GM23248 (cell line): ENCODE measurements around the gene NDUFAB1. TPM values are rescaled to one million over a fixed set of nuclear protein-coding genes. Genes with fewer than 3 reads are reported as not detected.

Experiments used
- DNase-seq: peaks from one replicate; pipeline ENCODE4 v3.0.0-alpha.2; 2015
- H2AFZ ChIP-seq: fragments of 200-600 bp; sonication (generic); 2 replicates; pipeline ENCODE4 v1.6.1; 2016; ENCODE audit warnings: antibody characterized with exemption
- H3F3A ChIP-seq: fragments of 200-600 bp; sonication (generic); 2 replicates; pipeline ENCODE4 v1.6.1; 2016; ENCODE audit warnings: mild to moderate bottlenecking, antibody characterized with exemption, mixed run types; ENCODE audit not compliant: insufficient read depth
- H3K27ac ChIP-seq: fragments of 200-600 bp; sonication (generic); 2 replicates; pipeline ENCODE4 v1.5.1; 2016; ENCODE audit warnings: mild to moderate bottlenecking
- H3K27me3 ChIP-seq: fragments of 200-600 bp; sonication (generic); replicated peaks from 2 replicates; pipeline ENCODE4 v1.6.1; 2016; ENCODE audit warnings: mild to moderate bottlenecking; ENCODE audit not compliant: insufficient read depth
- H3K36me3 ChIP-seq: fragments of 200-600 bp; sonication (generic); 2 replicates; pipeline ENCODE4 v1.6.1; 2016; ENCODE audit warnings: low read depth, mild to moderate bottlenecking
- H3K4me1 ChIP-seq: fragments of 200-600 bp; sonication (generic); 2 replicates; pipeline ENCODE4 v1.6.1; 2016; ENCODE audit warnings: mild to moderate bottlenecking; ENCODE audit not compliant: insufficient read depth
- H3K4me2 ChIP-seq: fragments of 200-600 bp; sonication (generic); one replicate; pipeline ENCODE4 v1.6.1; 2016; ENCODE audit warnings: mild to moderate bottlenecking; ENCODE audit not compliant: unreplicated experiment
- H3K4me3 ChIP-seq: fragments of 200-600 bp; sonication (generic); 2 replicates; pipeline ENCODE4 v1.5.1; 2016; ENCODE audit warnings: mild to moderate bottlenecking
- H3K79me2 ChIP-seq: fragments of 200-600 bp; sonication (generic); 2 replicates; pipeline ENCODE4 v1.6.1; 2016; ENCODE audit warnings: mild to moderate bottlenecking; ENCODE audit not compliant: insufficient read depth
- H3K9ac ChIP-seq: fragments of 200-600 bp; sonication (generic); 2 replicates; pipeline ENCODE4 v1.6.1; 2016; ENCODE audit warnings: mild to moderate bottlenecking
- H3K9me2 ChIP-seq: fragments of 200-600 bp; sonication (generic); 2 replicates; pipeline ENCODE4 v1.6.1; 2016; ENCODE audit warnings: mixed run types, mild to moderate bottlenecking, moderate library complexity; ENCODE audit not compliant: insufficient read depth
- H3K9me3 ChIP-seq: fragments of 200-600 bp; sonication (generic); one replicate; pipeline ENCODE4 v1.6.1; 2017; ENCODE audit warnings: low read depth
- H4K20me1 ChIP-seq: fragments of 200-600 bp; sonication (generic); 2 replicates; pipeline ENCODE4 v1.6.0; 2016; ENCODE audit not compliant: insufficient read depth
- EZH2 ChIP-seq: fragments of 200-600 bp; sonication (generic); IDR thresholded peaks from 2 replicates; pipeline ENCODE4 v1.6.1; 2018; ENCODE audit warnings: antibody characterized with exemption, mild to moderate bottlenecking; ENCODE audit not compliant: insufficient read depth, poor library complexity, severe bottlenecking
- EZH2phosphoT487 ChIP-seq: fragments of 200-600 bp; sonication (generic); IDR thresholded peaks from 2 replicates; pipeline ENCODE4 v1.6.1; 2018; ENCODE audit warnings: antibody characterized with exemption, moderate library complexity, mild to moderate bottlenecking, low read depth; ENCODE audit not compliant: insufficient read depth
- WGBS, 2 experiments: methylation state at CpG; one replicate each; pipeline ENCODE4 v1.1.6; 2015 to 2017; ENCODE audit warnings: low lambda C conversion rate in 2 of 2, low coverage in 1 of 2; ENCODE audit errors: missing lambda C conversion rate in 2 of 2; 5-methylcytosine and 5-hydroxymethylcytosine counted together
- in situ Hi-C: fragments of 300-500 bp; cut with MboI; formaldehyde crosslinking; loops from 2 replicates; pipeline ENCODE4 v1.15.0; 2020
- polyA plus RNA-seq: library from polyadenylated mRNA; unstranded; fragments of >200 nt; fragmentation: Nextera tagmentation; extraction: Ambion mirVana; gene quantifications from 2 replicates; pipeline ENCODE4 v1.2.1, GENCODE V29; 2016
- total RNA-seq: library from RNA; depleted of rRNA; stranded (reverse); fragments of >200 nt; shearing (Covaris generic); gene quantifications from 2 replicates; pipeline ENCODE4 v1.2.3, GENCODE V29; 2014

NDUFAB1 gene
- total and polyA plus RNA-seq, 2 experiments from 2014 or later, result 78.9 to 235 TPM

- peaks cover 7% of the 10 kb centered on the region; the same call in 1 of the 2 replicates for H3F3A ChIP-seq
- H3K27me3 ChIP-seq, result no peaks in the 10 kb centered on the region
- TF ChIP-seq EZH2 (no peak), EZH2phosphoT487 (no peak)
- H4K20me1 ChIP-seq, result no peaks in the 10 kb centered on the region; the same call in 1 of the 2 replicates
- no peak overlapping the region for H3K27ac ChIP-seq
- no peak overlapping the region for H3K4me3 ChIP-seq
- H3K9me2 ChIP-seq, result no peaks in the 10 kb centered on the region
- DNase-seq, result no peak
- no peaks in the 10 kb centered on the region for H3K9me3 ChIP-seq
- H3K79me2 ChIP-seq, result peaks cover 88% of the 10 kb centered on the region
- no peak overlapping the region for H2AFZ ChIP-seq
- H3K4me2 ChIP-seq, result no peak overlapping the region
- in situ Hi-C loops, result no loop called here
- H3K36me3 ChIP-seq, result peaks cover 73% of the 10 kb centered on the region
- no peak overlapping the region for H3K9ac ChIP-seq
- peaks cover 9% of the 10 kb centered on the region for H3K4me1 ChIP-seq
- 96 to 100% methylated on average over 3 to 6 of the region's 6 CpGs for WGBS, 2 experiments
Observed at GRCh38 chr16:23563186-23563585, 32.9 kb downstream of the NDUFAB1 start.

DNA sequence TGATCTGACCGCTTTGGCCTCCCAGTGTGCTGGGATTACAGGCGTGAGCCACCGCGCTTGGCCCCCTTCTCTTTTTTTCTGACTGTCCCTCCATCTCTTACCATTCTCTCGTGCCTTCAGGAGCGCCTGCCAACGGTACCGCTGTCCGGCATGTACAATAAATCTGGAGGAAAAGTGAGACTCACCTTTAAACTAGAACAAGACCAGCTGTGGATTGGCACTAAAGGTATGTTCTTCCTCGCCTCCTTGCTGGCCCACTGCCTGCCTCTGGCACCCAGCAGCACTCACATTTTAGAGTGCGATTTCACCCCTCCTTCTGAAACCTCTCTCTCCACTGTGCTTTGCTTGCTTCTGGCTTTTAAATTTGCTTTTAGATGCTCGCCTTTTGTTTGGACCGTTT lies 33.6 kb downstream of the NDUFAB1 start:
- H3K9me3 ChIP-seq, result no peaks in the 10 kb centered on the region
- H3K27ac ChIP-seq, result no peak overlapping the region
- H3K4me3 ChIP-seq, result no peak overlapping the region
- no peak overlapping the region for H3K9ac ChIP-seq
- H3K9me2 ChIP-seq, result no peaks in the 10 kb centered on the region
- H3K36me3 ChIP-seq, result peaks cover 70% of the 10 kb centered on the region
- H3K79me2 ChIP-seq, result peaks cover 89% of the 10 kb centered on the region
- WGBS, 2 experiments, result 95 to 98% methylated on average over 10 to 13 of the region's 13 CpGs
- peaks cover 9% of the 10 kb centered on the region for H3K4me1 ChIP-seq
- H4K20me1 ChIP-seq, result no peaks in the 10 kb centered on the region; the same call in 1 of the 2 replicates
- no peak for DNase-seq
- no peak overlapping the region for H3K4me2 ChIP-seq
- TF ChIP-seq EZH2phosphoT487 (no peak), EZH2 (no peak)
- no peak overlapping the region for H2AFZ ChIP-seq
- peaks cover 7% of the 10 kb centered on the region; the same call in 1 of the 2 replicates for H3F3A ChIP-seq
- in situ Hi-C loops, result no loop called here
- no peaks in the 10 kb centered on the region for H3K27me3 ChIP-seq

GRCh38 chr16:23561586-23561985 lies 34.5 kb downstream of the NDUFAB1 start:
- no peak overlapping the region for H2AFZ ChIP-seq
- WGBS, 2 experiments, result 65 to 68% methylated on average over 5 of the region's 5 CpGs
- in situ Hi-C loops, result no loop called here
- no peak overlapping the region for H3K9ac ChIP-seq
- TF ChIP-seq EZH2phosphoT487 (no peak), EZH2 (no peak)
- peak; percentile 16 for DNase-seq
- H3K36me3 ChIP-seq, result peaks cover 60% of the 10 kb centered on the region
- H3K4me2 ChIP-seq, result no peak overlapping the region
- H3K27ac ChIP-seq, result no peak overlapping the region
- H4K20me1 ChIP-seq, result no peaks in the 10 kb centered on the region; the same call in 1 of the 2 replicates
- no peaks in the 10 kb centered on the region for H3K9me3 ChIP-seq
- no peak overlapping the region for H3K4me3 ChIP-seq
- peaks cover 9% of the 10 kb centered on the region; the same call in 1 of the 2 replicates for H3F3A ChIP-seq
- peaks cover 84% of the 10 kb centered on the region for H3K79me2 ChIP-seq
- H3K4me1 ChIP-seq, result peaks cover 11% of the 10 kb centered on the region
- no peaks in the 10 kb centered on the region for H3K9me2 ChIP-seq
- H3K27me3 ChIP-seq, result no peaks in the 10 kb centered on the region

GRCh38 chr16:23557779-23558702 lies 38.1 kb downstream of the NDUFAB1 start:
- peaks cover 76% of the 10 kb centered on the region for H3K79me2 ChIP-seq
- peaks cover 15% of the 10 kb centered on the region for H3K4me1 ChIP-seq
- in situ Hi-C loops, result no loop called here

More at GRCh38 chr16:23557779-23558702, 38.1 kb downstream of the NDUFAB1 start:
- no peaks in the 10 kb centered on the region for H3K9me3 ChIP-seq
- H3K36me3 ChIP-seq, result peaks cover 36% of the 10 kb centered on the region
- TF ChIP-seq EZH2 (no peak), EZH2phosphoT487 (no peak)
- DNase-seq, result peak; percentile 80
- peak overlapping the region; percentile 50 for H2AFZ ChIP-seq
- WGBS, 2 experiments, result 1% methylated on average over 21 to 58 of the region's 60 CpGs
- no peaks in the 10 kb centered on the region for H3K9me2 ChIP-seq
- no peaks in the 10 kb centered on the region for H3K27me3 ChIP-seq
- peak overlapping the region; percentile 92 for H3K27ac ChIP-seq
- peak overlapping the region; percentile 97 for H3K9ac ChIP-seq
- peak overlapping the region; percentile 83 for H3K4me2 ChIP-seq
- H3K4me3 ChIP-seq, result peak overlapping the region; percentile 96
- H4K20me1 ChIP-seq, result no peaks in the 10 kb centered on the region; the same call in 1 of the 2 replicates
- H3F3A ChIP-seq, result peaks cover 13% of the 10 kb centered on the region; the same call in 1 of the 2 replicates
